Stomach (tissue), 9 donors: Measurements from ENCODE around the gene ACIN1. TPM values are rescaled to one million over a fixed set of nuclear protein-coding genes. Genes with fewer than 3 reads are reported as not detected.

Experiments used
- DNase-seq, 2 donors: peaks; one replicate each; pipeline versions ENCODE4 v3.0.0 to v3.0.0-alpha.2; 2013 to 2019
- H3K27ac ChIP-seq, 5 donors: fragments of 200-600 bp in 4 of 5; sonication (generic) in 4 of 5; one replicate each; pipeline ENCODE4 v1.5.1; 2013 to 2019; ENCODE audit warnings: mild to moderate bottlenecking in 1 of 5, moderate library complexity in 1 of 5
- H3K27me3 ChIP-seq, 3 donors: fragments of 200-600 bp; sonication (generic); one replicate each; pipeline ENCODE4 v1.5.1; 2017 to 2019; ENCODE audit warnings: mixed run types in 1 of 3
- H3K36me3 ChIP-seq, 4 donors: fragments of 200-600 bp; sonication (generic); 1 replicate in 3 of 4; 2 replicates in 1 of 4; pipeline ENCODE4 v1.5.1; 2016 to 2019
- H3K4me1 ChIP-seq, 4 donors: fragments of 200-600 bp; sonication (generic); one replicate each; pipeline ENCODE4 v1.5.1; 2016 to 2019
- H3K4me3 ChIP-seq, 4 donors: fragments of 200-600 bp; sonication (generic) in 3 of 4; one replicate each; pipeline ENCODE4 v1.5.1; 2016 to 2019; ENCODE audit warnings: mild to moderate bottlenecking in 1 of 4
- H3K9me3 ChIP-seq, 4 donors: fragments of 200-600 bp; sonication (generic); one replicate each; pipeline ENCODE4 v1.5.1; 2016 to 2019
- EP300 ChIP-seq: sonication (generic); formaldehyde crosslinking; IDR thresholded peaks from one replicate; pipeline ENCODE4 v1.6.1; 2017; ENCODE audit warnings: antibody characterized with exemption
- POLR2A ChIP-seq, 4 donors: fragments of 450-650 bp; IDR thresholded peaks; one replicate each; pipeline ENCODE4 v1.6.1; 2016; ENCODE audit warnings: antibody characterized with exemption in 4 of 4, control low read depth in 2 of 4, mild to moderate bottlenecking in 1 of 4, moderate library complexity in 1 of 4
- POLR2AphosphoS5 ChIP-seq, 3 donors: sonication (generic); formaldehyde crosslinking; IDR thresholded peaks; one replicate each; pipeline ENCODE4 v1.6.1; 2016; ENCODE audit warnings: antibody characterized with exemption in 3 of 3
- WGBS, 5 donors: extraction: QIAGEN DNeasy Blood & Tissue Kit in 3 of 5; methylation state at CpG; one replicate each; pipeline versions ENCODE4 v1.1.5 to v1.1.7; 2013 to 2018; 5-methylcytosine and 5-hydroxymethylcytosine counted together
- intact Hi-C: fragments of 100-400 bp; cut with DNase I; formaldehyde crosslinking; loops from one replicate; pipeline ENCODE4 v1.15.1; 2023; ENCODE audit warnings: low total_unique reads
- polyA plus RNA-seq, 3 donors: library from polyadenylated mRNA; stranded (reverse); fragments of 200-250 nt; gene quantifications; one replicate each; pipeline ENCODE4 v1.2.3, GENCODE V29; 2013
- total RNA-seq, 5 donors: library from RNA; depleted of rRNA; stranded (reverse); fragments of >200 nt; gene quantifications; one replicate each; pipeline versions ENCODE4 v1.1.0 to v1.2.3, GENCODE V29; 2014 to 2016
- TF ChIP-seq, protein P1 (sequence below), 7 experiments: fragments of 450-650 bp in 4 of 7; fragments of 200-600 bp in 3 of 7; sonication (generic) in 3 of 7; IDR thresholded peaks; one replicate each; pipeline ENCODE4 v1.5.1; 2016 to 2019; ENCODE audit warnings: antibody characterized with exemption in 7 of 7, control low read depth in 2 of 7, mild to moderate bottlenecking in 1 of 7
- donor health status: healthy with polysubstance abuse.
- donor health status: Bipolar disorder and iron deficiency.
- donor health status: healthy.

ACIN1 gene
- total and polyA plus RNA-seq, 8 donors = 37.1 to 232 (median 117) TPM

DNA sequence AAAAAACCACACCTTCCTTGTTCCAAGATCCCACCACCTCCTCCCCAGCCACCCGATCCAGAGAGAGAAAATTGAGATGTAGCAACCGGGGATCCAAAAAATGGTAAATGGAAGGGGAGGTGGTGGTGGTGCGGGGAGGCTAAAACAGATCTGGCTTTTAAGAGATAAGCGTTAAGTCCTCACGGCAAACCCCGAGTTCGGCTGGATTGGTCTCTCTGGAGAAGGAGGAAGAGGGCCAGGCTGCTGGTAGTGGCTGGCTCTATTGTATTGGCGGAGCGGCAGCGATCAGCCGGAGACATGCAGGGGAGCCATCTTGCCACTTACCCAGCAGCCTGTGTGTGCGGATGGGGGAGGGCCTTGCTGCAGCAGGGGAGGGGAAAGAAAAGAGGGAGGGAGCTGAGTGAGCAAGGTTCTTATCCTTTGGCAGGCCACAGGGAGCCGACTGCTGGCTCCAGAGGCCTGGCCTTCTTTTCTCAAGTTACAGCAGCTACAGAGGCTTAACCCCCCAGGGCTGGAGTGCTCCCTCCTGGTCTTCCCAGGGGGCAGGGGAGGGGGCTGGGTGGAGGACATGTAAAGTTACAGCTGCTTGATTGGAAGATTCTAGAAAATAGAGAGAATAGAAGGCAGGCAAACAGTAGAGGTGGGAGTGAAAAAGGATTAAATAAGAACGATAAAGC, 23.6 kb downstream of the ACIN1 start:
- intact Hi-C loops = no loop called here
- H3K9me3 ChIP-seq = no peaks in the 10 kb centered on the region
- H3K4me3 ChIP-seq = peak overlapping the region; percentile 47 to 68 (median 63)
- WGBS, 5 donors = 0 to 2% (median 2%) methylated on average over 14 of the region's 14 CpGs
- DNase-seq = peak; percentile 82 to 97
- peaks cover 44 to 77% (median 74%) of the 10 kb centered on the region in 4 donors for H3K36me3 ChIP-seq
- peak overlapping the region; percentile 76 to 89 (median 86) for H3K27ac ChIP-seq
- TF ChIP-seq EP300 = no peak
- peak; percentile 71 to 91 (median 73) for TF ChIP-seq POLR2AphosphoS5 (IDR thresholded peaks at IDR 0.05)
- peak in 1 of 4 donors; percentile 45 for TF ChIP-seq POLR2A (IDR thresholded peaks at IDR 0.05)
- TF ChIP-seq, protein P1, sequence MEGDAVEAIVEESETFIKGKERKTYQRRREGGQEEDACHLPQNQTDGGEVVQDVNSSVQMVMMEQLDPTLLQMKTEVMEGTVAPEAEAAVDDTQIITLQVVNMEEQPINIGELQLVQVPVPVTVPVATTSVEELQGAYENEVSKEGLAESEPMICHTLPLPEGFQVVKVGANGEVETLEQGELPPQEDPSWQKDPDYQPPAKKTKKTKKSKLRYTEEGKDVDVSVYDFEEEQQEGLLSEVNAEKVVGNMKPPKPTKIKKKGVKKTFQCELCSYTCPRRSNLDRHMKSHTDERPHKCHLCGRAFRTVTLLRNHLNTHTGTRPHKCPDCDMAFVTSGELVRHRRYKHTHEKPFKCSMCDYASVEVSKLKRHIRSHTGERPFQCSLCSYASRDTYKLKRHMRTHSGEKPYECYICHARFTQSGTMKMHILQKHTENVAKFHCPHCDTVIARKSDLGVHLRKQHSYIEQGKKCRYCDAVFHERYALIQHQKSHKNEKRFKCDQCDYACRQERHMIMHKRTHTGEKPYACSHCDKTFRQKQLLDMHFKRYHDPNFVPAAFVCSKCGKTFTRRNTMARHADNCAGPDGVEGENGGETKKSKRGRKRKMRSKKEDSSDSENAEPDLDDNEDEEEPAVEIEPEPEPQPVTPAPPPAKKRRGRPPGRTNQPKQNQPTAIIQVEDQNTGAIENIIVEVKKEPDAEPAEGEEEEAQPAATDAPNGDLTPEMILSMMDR (IDR thresholded peaks at IDR 0.05) = no peak
- no peaks in the 10 kb centered on the region for H3K27me3 ChIP-seq
- H3K4me1 ChIP-seq = peaks cover 33 to 65% (median 54%) of the 10 kb centered on the region in 4 donors

DNA sequence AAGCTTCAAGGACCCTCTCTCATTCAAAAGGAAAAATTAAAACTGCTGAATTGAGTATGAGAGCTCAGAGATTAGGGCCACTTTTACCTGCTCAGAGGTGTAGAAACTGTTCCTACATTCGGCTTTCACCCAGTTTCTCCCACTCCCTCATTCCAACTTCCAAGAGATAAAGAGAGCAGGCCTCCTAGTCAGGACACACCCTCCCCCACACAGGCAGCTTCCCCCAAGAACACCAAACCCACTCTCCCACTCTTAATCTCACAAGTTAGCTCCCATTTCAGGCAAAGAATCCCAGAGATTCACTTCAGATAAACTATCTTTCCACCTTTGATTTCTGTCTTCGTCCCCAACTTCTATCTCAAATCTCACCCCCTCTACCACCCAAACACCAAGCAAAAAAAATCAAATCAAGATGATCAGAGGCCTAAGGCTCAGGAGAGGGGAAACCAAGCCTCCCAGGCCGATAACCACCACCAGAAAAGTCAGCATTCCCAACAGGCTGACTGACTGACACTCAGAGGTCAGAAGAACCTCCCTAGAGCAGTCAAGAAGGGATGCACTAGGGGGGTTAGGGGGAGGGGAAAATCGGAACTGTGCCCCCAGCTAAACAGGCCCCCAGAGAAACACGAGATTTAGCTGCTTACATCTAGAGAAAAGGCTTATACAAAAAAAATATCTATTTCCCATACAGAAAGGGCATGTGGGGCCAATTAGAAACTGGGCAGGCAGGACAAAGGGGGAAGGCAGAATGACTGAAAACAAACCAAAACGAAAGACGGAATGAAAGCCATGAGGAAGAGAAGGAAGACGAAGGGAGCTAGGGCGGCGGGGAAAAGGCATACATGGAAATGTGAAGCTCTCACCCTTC, 24.4 kb downstream of the ACIN1 start:
- intact Hi-C loops = no loop called here
- Histone ChIP-seq H3K9me3 (no peaks in the 10 kb centered on the region), H3K4me3 (peak overlapping the region; percentile 47 to 68 (median 63)), H3K27ac (peak overlapping the region; percentile 9 to 89 (median 86)), H3K27me3 (no peaks in the 10 kb centered on the region), H3K4me1 (peaks cover 33 to 65% (median 52%) of the 10 kb centered on the region in 4 donors), H3K36me3 (peaks cover 46 to 77% (median 74%) of the 10 kb centered on the region in 4 donors)
- WGBS, 5 donors = 5 to 11% (median 7%) methylated on average over 10 of the region's 10 CpGs
- DNase-seq = peak in 1 of 2 donors; percentile 28
- TF ChIP-seq POLR2A (IDR thresholded peaks at IDR 0.05) (no peak), EP300 (no peak), POLR2AphosphoS5 (IDR thresholded peaks at IDR 0.05) (no peak)
- TF ChIP-seq, protein P1 (IDR thresholded peaks at IDR 0.05) = no peak

DNA sequence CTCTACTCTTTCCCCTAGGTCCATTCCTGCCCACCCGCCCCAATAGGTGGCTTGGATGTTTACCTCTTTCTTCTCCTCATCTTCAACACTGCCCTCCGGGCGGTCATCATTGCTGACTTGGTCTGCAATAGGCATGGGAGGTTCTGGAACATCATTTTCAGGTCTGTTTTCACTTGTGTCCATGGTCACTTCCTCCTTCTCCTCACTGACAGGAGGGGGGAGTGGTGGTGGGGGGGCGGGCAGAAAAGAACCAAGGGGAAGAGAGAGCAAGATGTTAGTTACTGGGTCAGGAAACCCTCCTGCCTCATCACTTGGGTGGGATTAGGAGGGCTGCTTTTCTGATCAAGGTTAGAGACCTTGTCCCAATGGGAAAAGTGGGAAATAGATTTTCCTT, 25.5 kb downstream of the ACIN1 start:
- H3K4me3 ChIP-seq = no peak overlapping the region
- H3K9me3 ChIP-seq = no peaks in the 10 kb centered on the region
- no peaks in the 10 kb centered on the region for H3K27me3 ChIP-seq
- peaks cover 56 to 77% (median 74%) of the 10 kb centered on the region in 4 donors for H3K36me3 ChIP-seq
- TF ChIP-seq, protein P1 (IDR thresholded peaks at IDR 0.05) = no peak
- TF ChIP-seq POLR2A (IDR thresholded peaks at IDR 0.05) (no peak), POLR2AphosphoS5 (IDR thresholded peaks at IDR 0.05) (no peak), EP300 (no peak)
- intact Hi-C loops = no loop called here
- H3K27ac ChIP-seq = peak overlapping the region in 4 of 5 donors; percentile 14 to 89 (median 61)
- DNase-seq = no peak
- peaks cover 33 to 65% (median 52%) of the 10 kb centered on the region in 4 donors for H3K4me1 ChIP-seq
- 76 to 90% (median 82%) methylated on average over 3 to 4 of the region's 4 CpGs for WGBS, 5 donors

DNA sequence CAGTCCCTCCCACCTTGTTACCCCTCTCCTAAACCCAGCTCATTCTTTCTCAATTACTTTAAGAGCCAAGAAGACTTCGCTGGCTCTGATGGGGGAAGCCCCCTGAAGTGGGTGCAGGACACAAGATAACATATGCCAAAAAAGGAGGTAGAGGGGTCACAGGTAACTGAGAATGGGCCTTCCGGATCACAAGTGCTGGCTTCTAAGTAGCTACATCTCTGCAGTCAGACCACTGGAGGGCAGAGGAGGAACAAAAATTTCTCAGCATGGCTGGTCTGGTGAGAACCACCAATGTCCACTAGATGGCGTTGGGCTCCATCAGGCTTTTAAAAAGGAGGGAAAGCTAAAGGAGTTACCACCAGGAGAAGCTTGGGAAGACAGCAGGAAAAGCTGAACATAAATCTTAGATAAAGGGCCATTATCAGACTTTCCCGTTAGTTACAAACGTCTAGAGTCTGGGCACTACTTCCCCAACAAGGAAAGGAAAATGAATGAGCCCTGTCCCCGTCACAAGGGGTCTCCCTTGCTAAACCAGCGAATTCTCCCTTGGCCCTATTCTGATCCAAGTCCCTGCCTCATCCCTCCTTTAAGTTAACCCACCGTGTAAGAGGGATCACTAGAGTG, 26.0 kb downstream of the ACIN1 start:
- Histone ChIP-seq H3K36me3 (peaks cover 61 to 77% (median 74%) of the 10 kb centered on the region in 4 donors), H3K27me3 (no peaks in the 10 kb centered on the region), H3K4me1 (peaks cover 33 to 65% (median 52%) of the 10 kb centered on the region in 4 donors), H3K27ac (peak overlapping the region in 4 of 5 donors; percentile 14 to 89 (median 61)), H3K9me3 (no peaks in the 10 kb centered on the region), H3K4me3 (peak overlapping the region in 1 of 4 donors; percentile 9)
- intact Hi-C loops = no loop called here
- DNase-seq = peak; percentile 84 to 96
- peak in 2 of 3 donors; percentile 59 to 76 for TF ChIP-seq POLR2AphosphoS5 (IDR thresholded peaks at IDR 0.05)
- no peak for TF ChIP-seq EP300
- no peak for TF ChIP-seq POLR2A (IDR thresholded peaks at IDR 0.05)
- TF ChIP-seq, protein P1 (IDR thresholded peaks at IDR 0.05) = peak in 5 of 7 experiments; percentile 94 to 98 (median 97)
- whole genome bisulfite sequencing, 5 donors = 25 to 29% (median 27%) methylated on average over 8 of the region's 8 CpGs
